Astrocyte of the spinal cord (primary cell): ENCODE data around the gene RPL28.

Experiments
- DNase-seq: peaks from one replicate; pipeline ENCODE4 v3.0.0; 2011; ENCODE audit warnings: low read depth, low spot score
- H3K4me3 ChIP-seq: 2 replicates; pipeline ENCODE4 v1.5.1; 2011; ENCODE audit warnings: low read depth, mild to moderate bottlenecking, low read length, moderate library complexity
- in situ Hi-C: cut with HindIII; loops from 2 replicates; pipeline ENCODE4 v1.10.0; 2017; ENCODE audit warnings: low sequenced_read_pairs
- TF ChIP-seq, protein P1 (sequence below): IDR thresholded peaks from 2 replicates; pipeline ENCODE4 v1.5.1; 2012; ENCODE audit warnings: low read depth, mild to moderate bottlenecking, low read length, inconsistent platforms

The RPL28 gene

GRCh38 chr19:55383279-55384130, 2.2 kb upstream of the RPL28 start:
- TF ChIP-seq, protein P1, sequence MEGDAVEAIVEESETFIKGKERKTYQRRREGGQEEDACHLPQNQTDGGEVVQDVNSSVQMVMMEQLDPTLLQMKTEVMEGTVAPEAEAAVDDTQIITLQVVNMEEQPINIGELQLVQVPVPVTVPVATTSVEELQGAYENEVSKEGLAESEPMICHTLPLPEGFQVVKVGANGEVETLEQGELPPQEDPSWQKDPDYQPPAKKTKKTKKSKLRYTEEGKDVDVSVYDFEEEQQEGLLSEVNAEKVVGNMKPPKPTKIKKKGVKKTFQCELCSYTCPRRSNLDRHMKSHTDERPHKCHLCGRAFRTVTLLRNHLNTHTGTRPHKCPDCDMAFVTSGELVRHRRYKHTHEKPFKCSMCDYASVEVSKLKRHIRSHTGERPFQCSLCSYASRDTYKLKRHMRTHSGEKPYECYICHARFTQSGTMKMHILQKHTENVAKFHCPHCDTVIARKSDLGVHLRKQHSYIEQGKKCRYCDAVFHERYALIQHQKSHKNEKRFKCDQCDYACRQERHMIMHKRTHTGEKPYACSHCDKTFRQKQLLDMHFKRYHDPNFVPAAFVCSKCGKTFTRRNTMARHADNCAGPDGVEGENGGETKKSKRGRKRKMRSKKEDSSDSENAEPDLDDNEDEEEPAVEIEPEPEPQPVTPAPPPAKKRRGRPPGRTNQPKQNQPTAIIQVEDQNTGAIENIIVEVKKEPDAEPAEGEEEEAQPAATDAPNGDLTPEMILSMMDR: no peak
- H3K4me3 ChIP-seq: peak overlapping the region; percentile 40
- in situ Hi-C loops: no loop called here
- peak; percentile 68 for DNase-seq

DNA sequence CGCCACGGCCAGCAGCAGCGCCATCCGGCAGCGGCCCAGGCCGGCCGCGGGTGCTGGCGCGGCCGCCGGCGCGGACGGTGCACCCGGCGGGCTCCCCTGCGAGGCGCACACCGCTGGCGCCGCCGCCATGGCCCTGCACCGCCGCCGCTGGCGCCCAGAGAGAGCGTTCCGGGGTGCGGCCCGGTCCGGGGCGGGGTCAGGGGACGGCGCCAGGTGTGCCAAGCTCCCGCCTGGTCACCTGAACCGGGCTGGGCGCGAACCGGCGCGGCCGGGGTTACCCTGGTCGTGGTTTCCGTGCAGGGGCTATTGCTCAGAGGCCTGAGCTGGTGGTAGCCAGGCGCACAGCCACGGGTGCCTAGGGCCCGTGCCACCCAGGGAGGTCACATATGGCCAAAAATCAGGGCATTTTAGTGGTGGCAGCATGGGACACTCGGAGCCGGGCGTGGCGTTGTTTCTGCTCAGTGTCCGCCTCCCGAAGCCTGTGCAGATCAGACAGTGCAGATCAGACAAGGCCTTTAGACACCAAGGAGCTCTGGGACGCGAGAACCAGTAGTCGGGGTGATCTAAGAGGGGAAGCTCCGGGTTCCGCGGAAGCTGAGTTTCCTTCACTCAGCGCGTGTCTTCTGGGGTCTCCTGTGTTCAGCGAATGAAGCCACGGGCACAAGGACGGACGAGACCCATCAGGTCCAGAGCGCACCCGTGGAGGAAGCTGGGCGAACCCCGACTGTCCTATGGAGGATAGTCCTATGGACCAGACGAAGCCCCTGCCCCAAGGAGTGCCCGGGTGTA, 1.4 kb upstream of the RPL28 start, which contains the start of gene TMEM238:
TMEM238 (minus strand) TSS at position 162 of the 789 bp plus-strand sequence; CDS start at position 129, 33 bp downstream.
- DNase-seq: no peak
- in situ Hi-C loops: no loop called here
- peak within 1 kb of the TSS; percentile 99 for H3K4me3 ChIP-seq
- TF ChIP-seq, protein P1: no peak

GRCh38 chr19:55384920-55385723, 610 bp upstream of the RPL28 start:
- TF ChIP-seq, protein P1: no peak
- H3K4me3 ChIP-seq: peak overlapping the region; percentile 99
- in situ Hi-C loops: no loop called here

DNA sequence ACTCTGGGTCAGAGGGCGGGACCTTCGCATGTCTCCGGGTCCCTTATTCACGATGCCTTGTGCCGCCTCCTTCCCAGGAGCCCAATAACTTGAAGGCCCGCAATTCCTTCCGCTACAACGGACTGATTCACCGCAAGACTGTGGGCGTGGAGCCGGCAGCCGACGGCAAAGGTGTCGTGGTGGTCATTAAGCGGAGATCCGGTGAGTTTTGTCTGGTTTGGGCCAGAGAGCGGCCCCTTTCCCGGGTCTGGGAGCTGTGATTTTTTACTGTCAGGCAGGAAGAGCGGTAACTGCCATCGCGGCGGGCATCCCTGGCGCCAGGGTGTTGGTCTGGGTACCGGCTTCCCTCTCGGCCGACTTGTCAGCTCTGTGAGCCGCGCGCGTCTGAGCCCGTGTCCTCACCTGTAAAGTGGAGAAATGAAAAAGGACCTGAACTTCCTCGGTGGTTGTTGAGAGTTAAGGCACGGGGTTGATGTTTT, 800 bp downstream of the RPL28 start:
- in situ Hi-C loops: no loop called here

More at GRCh38 chr19:55384920-55385723, 610 bp upstream of the RPL28 start:
- DNase-seq: peak; percentile 98

GRCh38 chr19:55387736-55388497, 2.2 kb downstream of the RPL28 start:
- no peak for DNase-seq
- peak overlapping the region; percentile 99 for H3K4me3 ChIP-seq
- TF ChIP-seq, protein P1: no peak
- in situ Hi-C loops: no loop called here

More for the DNA sequence above, 800 bp downstream of the RPL28 start:
- peak overlapping the region; percentile 99 for H3K4me3 ChIP-seq
- TF ChIP-seq, protein P1: no peak
- no peak for DNase-seq
